ENCODE data around the gene DDX52.

- no peak for TF ChIP-seq CTCF (conservative IDR thresholded peaks at IDR 0.05; ENCODE audit: low read depth in 2 of 2)
- no peak for TF ChIP-seq EZH2 (IDR thresholded peaks at IDR 0.05; ENCODE audit: low read depth, unreplicated experiment)
- no peak for TF ChIP-seq CREB1 (CRISPR knock-in tag; IDR thresholded peaks at IDR 0.05; ENCODE audit: low read depth)
- TF ChIP-seq POLR2AphosphoS5 (IDR thresholded peaks at IDR 0.05; ENCODE audit: low read depth) = no peak
- no peak for TF ChIP-seq NANOG (IDR thresholded peaks at IDR 0.05; ENCODE audit: borderline replicate concordance)
- TF ChIP-seq REST (IDR thresholded peaks at IDR 0.05; ENCODE audit: unreplicated experiment) = no peak
- TF ChIP-seq ZNF462 (CRISPR knock-in tag; IDR thresholded peaks at IDR 0.05) = no peak
- no peak for TF ChIP-seq ETS1 (IDR thresholded peaks at IDR 0.05)
- no peak for TF ChIP-seq EZH2phosphoT487 (IDR thresholded peaks at IDR 0.05; ENCODE audit: unreplicated experiment)
- TF ChIP-seq JUNB (IDR thresholded peaks at IDR 0.05; ENCODE audit: unreplicated experiment) = no peak
- TF ChIP-seq STAT1 (IDR thresholded peaks at IDR 0.05; ENCODE audit: unreplicated experiment) = no peak
Measured at GRCh38 chr17:37604556-37604955, 38.7 kb downstream of the DDX52 start.

Measured in GM23338 (cell line).